Activated gamma-delta T cell treated with anti-CD3 and anti-CD28 coated beads, Interleukin-2, amount 50 U/mL, for 16 hours (primary cell): ENCODE data around the gene PCNX2.
"Not testable (repeated sequence)": the region's sequence is repeated elsewhere in the genome, so short reads cannot be mapped to it uniquely, and the experiment has no call there.

Experiments
- DNase-seq: peaks from one replicate; pipeline ENCODE4 v3.0.0-alpha.2; 2020; ENCODE audit warnings: low read depth

PCNX2 gene

DNA sequence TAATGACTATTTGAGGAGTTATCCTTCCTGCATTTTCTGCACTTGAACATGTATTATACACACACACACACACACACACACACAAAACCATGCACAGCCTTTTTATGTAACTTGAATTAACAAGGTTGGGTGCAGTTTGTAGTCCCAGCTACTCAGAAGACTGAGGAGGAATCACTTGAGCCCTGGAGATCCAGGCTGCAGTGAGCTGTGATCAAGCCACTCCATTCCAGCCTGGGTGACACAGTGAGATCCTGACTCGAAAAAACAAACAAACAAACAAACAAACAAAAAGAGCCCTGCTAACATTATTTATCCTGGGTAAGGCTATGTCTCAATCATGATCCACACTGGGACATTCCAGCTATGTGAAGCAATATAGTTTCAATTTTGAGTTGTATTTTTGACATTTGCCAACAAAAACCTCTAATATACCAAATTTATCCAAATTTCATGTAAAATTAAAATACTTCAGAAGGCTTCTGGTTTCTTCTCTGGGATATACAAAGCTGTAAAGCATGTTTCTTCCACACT is 188.3 kb downstream of the PCNX2 start:
- DNase-seq: no peak

DNA sequence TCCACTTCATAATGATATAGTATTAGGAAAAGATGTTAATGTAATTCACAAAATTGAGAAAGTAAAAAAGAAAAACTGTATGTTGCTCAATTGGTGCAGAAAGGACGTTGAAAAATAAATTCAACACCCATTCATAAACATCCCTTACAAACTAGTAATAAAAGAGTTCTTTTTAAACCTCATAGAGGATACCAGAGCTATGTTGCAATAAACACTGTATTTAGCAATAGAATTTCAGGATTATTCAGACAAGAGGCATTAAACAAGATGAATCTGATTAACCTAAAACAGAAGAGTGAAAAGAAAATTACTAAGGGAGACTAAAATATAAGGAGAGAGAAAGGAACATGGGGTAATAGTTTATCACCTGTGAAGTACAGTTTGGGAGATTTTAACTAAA is 190.3 kb downstream of the PCNX2 start:
- DNase-seq: no peak

DNA sequence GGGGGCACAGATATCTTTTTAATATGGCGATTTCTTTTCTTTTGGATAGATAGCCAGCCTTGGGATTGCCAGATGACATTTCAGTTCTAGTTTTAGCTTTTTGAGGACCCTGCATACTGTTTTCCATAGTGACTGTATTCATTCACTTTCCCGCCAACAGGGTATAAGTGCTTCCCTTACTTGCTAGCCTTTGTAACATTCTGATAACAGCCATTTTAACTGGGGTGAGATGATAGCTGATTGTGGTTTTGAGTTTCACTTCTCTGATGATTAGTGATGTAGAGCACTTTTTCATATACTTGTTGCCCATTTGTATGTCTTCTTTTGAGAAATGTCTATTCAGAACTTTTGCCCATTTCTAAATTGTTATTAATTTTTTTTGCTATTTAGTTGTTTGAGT is 193.2 kb downstream of the PCNX2 start:
- DNase-seq: no peak

DNA sequence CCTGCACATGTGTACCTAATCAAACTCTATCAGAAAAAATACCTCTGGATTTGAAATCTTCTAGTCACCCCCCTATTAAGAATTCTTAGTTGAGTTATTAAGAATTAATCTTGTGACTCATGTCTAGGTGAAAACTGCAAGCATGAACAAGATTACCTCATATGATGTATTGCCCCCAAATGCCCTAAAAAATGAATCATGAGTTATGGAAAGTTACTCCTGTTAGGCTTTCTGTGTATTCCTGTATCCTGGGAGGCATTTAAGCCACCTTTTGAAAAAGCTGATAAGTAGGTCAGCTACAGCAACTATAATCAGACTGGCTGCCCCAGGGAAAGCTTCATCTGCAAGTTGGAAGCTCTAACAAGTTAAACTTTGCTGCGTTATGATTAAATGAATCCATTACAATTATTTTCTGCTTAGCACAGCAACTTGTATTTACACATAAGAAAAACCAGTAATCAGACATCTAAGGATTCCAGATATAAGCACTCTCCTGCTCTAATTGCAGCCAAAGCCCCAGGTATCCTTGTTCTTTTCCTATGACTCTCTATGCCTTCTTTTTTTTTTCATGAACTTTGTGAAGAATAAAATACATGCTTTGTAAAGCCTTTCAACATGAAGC is 197.5 kb downstream of the PCNX2 start:
- DNase-seq: no peak

DNA sequence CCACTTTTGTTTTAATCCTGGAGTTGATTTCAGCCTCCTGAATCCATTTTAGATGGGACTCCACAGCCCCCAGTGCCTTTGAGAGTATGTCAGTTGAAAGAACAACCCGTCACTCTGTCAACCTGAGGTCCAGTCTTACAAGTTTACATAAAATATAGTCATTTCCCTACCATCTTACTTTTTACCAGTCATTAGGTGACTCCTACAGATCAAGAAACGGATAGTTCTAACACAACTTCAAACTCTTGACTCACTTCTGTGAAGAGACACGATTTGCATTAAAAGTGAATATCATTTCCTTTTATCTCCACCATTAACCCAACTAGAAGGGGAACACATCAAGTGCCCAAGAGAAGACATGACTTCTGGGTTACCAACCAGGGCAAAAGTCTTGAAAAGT is 198.0 kb downstream of the PCNX2 start:
- no peak for DNase-seq

DNA sequence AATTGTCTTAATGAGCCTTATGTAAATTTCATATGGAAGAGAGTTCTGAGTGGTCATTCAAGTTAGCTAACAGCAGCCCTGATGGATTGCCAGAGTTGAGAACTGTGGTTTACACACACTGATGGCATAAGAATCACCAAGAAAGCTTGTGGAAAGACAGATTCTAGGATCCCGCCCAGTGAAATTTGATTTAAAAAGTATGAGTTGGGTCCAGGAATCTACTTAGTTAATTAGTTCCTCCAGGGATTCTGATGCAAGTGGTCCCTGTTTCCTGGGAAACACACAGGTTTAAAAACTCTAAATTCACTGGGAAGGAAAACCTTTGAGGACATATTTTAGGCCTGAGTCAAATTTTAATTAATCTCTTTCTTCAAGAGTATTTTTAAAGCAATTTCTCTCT is 200.8 kb downstream of the PCNX2 start:
- DNase-seq: no peak

DNA sequence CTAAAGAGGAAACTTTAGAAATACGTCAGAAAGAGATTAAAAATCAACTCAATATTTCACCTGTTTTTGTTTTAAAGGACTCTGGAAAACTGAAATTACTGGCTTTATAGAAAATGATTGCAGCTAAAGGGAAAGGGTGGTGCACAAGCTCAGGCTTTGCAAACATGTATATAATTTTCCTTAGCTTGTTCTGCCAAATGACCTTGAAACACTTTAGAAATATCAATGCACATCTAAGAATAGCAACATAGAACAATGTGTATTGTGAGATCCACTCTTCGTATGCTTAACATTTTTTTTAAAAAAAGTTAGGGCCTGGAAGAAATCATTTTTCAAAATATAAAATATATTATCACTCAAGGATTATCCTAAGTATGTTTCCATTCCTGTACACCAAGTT is 201.3 kb downstream of the PCNX2 start:
- DNase-seq: no peak

DNA sequence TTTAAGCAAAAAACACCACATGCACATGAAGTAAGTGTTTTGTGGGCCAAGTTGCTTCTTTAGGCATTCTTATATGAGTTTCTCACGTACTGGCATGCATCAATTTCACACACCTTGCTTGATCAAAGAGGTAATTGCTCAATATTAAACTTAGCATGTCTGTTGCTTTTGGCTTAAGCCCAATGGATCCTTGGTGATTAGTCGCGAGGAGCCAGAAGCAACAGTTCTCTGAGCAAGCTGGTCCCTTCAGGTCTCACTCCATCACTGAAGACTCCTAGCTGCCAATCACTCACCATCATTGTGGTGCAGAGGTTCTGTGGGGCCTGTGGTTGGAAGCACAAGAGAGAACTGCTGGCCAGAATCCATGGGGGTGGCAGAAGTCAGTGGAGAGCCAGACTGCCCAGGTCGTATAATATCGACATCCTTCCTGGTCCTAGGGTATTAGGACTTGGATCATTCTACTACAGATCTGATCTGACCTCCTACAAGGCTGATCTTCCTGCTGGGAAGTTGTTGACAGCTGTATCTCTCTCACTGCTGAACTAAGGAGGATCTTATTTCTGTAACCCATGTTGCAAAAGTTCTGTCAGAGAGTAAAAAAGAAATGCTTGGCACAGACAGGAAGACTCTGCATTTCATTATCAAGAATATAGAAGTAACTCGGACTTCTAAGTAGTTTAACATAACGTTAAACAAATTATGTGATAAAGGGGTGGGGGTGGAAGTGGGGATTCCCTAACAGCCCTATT is 204.6 kb downstream of the PCNX2 start:
- no peak for DNase-seq

DNA sequence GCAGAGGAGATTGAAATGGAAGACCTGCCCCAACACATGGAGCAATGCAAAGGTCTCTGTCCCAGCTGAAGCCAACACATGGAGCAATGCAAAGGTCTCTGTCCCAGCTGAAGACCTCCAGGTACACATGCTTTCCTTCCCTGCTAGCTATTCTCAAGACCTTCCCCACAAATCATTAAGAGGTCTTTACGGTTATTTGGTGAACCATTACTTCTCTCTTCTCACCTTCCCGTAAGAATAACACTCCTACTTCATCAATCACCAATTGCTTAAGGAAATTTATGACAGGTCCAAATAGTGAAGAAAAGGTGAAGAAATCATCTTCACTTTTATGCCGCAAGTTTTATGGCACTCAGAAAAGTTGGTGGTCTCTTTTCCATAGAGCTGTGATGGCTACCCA is 206.3 kb downstream of the PCNX2 start:
- no peak for DNase-seq

DNA sequence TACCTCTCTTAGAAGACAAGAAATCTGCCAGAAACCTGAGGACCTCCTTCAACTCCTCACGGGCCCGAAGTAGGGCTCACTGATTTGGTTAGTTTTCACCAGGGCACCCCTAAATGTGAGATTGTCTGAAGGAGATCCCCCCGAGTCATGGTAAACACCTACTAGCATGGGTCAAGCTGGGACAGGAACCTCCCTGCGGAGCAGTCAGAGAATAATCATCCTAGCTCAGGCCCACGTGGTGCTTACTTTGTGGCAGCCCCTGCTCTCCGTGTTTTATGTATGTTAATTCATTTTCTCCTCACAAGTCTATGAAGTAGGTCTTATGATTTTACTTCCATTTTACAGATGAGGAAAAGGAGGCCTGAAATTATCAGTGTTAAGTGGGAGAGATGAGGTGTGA is 206.9 kb downstream of the PCNX2 start:
- DNase-seq: no peak

DNA sequence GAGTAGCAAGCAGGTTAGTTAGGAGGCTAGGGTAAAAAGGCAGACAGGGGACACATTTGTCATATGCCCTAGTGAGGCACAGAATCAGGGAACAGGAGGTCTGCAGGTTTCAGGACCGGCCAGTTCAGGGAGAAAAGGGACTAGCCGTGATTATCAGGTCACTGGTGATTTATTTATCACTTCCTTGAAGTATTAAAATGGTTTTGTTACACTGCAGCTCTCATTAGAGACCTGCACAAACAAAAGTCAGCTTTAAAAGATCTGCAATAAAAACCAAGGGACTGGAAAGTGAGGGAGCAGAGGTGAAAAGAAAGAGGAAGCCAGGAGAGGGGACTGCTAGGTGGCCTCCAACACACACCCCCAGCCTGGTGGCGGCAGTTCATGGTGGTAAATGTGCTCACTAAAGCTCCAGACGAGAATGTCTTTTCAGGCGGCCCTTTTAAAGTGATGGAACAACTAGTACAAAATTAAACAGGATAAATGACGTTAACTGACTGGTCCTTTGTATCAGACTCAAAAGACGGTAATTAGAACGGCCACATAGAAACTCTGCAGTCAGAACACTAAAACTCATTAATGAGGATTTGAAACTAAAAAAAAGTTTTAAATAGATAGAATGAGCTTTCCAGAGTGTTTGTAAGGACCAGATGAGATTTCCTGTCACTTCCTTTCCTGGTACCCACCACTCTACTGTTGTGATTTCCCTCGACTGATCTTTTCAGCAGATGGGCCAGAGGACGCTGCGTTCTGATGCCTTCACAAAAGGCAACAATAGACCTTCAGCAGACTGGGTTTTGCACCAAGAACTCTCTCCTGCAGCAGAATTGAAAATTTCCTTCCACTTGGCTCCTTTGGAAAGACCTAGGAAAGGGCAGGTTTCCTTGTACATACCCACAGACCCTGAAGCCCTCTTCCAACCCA is 208.3 kb downstream of the PCNX2 start:
- DNase-seq: no peak

DNA sequence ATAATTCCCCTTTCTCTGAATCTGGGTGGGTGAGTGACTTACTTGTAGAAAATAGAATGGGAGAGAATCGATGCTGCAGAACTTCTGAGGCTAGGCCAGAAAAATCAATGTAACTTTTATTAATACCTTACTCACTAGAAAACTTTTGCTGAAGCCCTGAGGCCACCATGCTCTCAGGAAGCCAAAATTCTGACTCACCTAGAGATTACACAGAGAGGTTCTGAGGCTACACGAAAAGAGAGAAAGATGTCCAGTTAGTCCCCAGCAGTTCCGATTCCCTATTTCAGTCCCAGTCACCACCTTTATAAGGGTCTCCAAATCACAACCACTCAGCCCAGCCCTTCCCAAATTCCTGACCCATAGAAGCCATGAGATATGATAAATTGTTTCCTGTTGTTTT is 210.0 kb downstream of the PCNX2 start:
- DNase-seq: no peak

DNA sequence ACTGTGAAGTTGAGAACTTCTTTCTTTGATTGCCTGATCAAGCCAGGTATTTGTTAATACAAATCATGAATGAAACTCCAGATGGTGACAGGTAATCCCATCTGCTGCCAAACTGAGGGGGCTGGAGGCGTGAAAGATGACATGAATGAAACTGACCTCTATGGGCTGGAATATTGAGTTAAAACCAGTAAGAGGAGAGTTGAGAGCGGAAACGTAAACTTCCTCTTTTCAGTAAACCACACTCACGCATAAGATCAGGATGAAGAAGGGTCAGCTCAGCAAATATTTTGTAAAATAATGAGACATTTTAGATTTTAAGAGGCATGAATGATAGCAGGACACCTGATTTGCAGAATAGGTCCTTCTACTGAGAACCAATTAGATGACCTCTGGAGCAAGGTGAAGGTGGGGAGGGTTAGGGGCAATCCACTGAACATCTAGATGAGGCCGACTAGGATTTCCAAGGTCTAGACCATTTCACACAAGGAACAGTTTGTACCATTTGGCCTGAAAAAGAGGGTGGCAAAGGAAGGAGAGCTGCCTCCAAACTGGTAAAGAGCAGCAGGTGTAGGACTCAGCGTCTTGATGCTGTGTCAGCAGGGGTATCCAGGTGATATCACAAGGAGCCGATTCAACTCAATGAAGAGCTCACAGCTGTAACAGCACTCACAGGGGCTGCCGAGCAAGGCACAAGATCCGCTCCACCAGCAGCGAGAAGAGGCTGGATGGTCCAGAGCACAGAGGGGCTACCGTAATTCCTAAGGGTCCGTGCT is 212.6 kb downstream of the PCNX2 start:
- DNase-seq: no peak

DNA sequence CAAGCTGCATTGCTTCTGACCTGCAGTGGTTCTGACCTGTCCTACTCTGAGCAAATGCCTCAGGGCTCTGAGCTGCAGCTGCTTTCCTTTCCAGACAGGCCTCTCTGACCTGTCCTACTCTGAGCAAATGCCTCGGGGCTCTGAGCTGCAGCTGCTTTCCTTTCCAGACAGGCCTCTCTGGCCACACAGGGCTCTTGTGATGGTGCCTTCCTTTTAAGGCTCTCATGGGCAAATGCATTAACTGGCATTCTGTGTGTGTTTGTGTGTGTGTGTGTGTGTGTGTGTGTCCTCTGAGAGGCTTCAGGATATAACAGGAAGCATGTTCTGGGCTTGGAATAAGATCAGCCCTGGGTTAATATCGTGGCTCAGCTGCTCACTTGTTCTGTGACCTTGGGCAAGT is 213.8 kb downstream of the PCNX2 start:
- no peak for DNase-seq

DNA sequence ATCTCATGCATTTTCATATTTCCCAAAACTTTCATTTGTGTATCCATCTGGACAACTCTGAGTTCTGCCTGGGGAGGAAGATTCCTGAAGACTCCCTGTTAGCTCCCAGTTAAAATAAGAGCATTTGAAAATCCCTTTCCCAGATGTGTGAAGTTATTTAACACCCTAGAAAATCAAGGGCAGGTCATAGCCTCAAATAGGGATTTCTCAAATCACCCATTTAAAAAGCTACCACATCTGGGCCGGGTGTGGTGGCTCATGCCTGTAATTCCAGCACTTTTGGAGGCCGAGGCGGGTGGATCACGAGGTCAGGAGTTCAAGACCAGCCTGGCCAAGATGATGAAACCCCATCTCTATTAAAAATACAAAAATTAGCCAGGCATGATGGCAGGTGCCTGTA is 214.7 kb downstream of the PCNX2 start:
- not testable (repeated sequence) for DNase-seq

DNA sequence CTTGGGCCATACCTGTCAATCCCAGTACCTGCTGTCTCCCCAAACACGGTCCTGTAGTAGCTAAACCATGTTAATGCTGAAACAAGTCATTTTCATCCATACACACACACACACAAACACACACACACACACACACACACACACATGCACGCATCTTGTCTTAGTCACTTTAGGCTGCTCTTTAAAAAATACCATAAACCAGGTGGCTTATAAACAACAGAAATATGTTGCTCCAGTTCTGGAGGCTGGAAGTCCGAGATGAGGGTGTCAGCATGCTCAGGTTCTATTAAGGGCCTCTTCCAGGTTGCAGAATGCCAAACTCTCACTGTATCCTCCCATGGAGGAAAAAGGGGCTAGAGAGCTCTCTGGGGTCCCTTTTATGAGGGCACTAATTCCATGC is 215.2 kb downstream of the PCNX2 start:
- DNase-seq: no peak

DNA sequence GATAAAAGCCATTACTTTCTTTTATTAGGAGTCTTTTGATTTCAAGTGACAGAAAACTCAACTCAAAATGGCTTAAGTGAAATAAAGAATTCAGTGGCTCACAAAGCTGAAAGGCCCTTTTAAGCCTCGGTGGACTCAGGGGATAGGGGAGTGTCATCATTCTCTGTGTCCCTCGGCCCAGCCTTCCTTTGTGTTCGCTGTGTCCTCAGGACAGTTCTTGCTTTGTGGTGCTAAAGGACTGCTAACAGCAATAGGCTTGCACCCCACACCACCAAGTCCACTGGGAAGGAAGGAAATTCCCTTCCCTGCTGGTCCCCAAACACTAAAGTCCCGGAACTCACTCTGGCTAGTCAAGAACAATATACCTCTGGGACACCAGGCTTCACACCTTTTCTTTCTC is 216.0 kb downstream of the PCNX2 start:
- DNase-seq: no peak

DNA sequence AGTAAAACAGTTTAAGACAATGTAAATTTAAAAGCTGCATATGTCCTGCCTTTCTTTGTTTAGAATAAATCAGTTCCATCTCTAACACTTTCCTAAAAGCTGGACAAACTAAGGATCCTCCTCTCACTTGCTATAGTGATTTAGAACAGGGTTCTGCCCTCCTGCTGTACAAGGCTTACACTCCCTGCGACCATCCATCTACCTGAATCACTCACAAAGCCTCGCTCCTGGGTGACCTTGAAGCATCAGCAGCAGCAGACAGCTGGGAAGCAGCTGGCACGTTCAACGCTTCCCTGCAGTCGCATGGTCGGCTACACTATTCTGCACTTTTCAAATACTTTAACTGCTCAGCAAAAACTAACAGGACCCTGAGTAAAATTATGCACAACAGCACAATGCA is 217.1 kb downstream of the PCNX2 start:
- no peak for DNase-seq

DNA sequence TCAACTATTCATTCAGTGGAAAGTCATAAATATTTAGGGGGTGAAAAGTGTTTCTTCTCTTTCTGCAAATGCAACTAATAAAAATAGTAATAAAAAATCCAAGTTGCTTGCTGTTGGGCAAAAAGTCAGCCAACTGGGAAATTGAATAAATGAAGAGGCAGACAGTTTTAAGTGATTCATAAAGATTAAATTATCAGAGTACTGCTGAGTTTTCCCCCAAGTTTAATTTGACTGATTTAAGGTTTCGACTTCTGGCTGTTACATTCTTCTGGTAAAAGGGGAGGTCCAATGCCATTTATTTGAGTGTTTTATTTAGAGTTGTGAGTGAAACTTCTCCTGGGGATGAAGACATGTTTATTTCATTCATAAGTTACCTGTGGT is 219.6 kb downstream of the PCNX2 start:
- DNase-seq: no peak

DNA sequence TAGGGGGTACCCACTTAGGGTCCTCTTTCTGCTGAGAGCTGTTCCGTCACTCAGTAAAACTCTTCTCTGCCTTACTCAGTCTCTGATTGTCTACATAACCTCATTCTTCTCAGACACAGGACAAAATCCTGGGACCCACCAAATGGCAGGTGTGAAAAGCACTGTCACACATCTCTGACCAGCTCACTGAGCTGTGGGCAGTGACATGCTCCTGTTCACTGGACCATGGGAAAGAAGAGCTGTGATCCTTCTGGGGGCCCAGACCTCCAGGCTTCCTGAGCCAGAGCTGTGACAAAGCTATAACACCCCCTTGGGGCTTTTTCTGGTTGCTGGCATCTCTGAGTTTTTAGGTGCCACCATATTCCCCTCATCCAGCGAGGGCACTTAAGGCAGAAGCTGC is 229.4 kb downstream of the PCNX2 start:
- DNase-seq: no peak

DNA sequence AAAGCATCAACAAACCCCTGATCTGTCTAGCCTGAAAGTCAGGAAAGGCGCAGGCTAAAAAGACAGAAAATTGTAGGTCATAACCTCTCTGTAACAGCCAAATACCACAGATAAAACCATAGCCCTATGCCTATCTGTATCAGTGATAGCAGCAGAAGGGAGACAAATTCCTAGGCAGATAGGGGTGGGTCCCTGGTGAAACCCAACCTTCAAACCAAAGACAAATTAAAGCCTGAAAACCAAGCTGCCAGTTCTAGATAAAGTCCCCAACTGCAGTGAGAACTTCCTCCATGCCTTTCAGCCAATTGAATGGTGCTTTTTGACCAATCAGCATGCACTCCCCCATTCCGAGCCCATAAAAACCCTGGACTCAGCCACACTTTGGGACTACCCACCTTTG is 229.8 kb downstream of the PCNX2 start:
- no peak for DNase-seq

DNA sequence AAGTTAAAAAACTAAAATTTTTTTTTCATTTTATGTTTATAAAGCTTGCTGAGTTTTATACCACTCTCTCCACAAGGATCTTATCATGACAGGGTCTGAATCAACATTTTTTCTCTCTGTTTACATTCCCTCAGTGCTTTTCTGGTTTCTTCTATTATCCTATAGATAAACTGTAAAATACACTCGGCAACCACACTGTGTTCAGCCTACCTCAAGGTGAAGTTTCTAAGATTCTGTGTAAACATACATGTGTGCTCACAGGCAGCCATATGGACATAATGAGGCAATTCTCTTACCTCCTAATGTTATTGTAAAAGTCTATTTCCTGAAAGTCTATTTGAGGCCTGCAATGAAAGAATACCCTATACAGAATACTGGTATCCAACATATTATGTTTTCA is 230.5 kb downstream of the PCNX2 start:
- no peak for DNase-seq
